Endothelial cell (in vitro differentiated cells): ENCODE data around the gene ANO10. TPM values are rescaled to one million over a fixed set of nuclear protein-coding genes. Genes with fewer than 3 reads are reported as not detected.

Experiments used
- DNase-seq: peaks from one replicate; pipeline ENCODE4 v3.0.0; 2021; ENCODE audit warnings: low spot score
- H3K27ac Mint-ChIP-seq: one replicate; pipeline ENCODE4 v1.8.0; 2021; ENCODE audit warnings: mixed read lengths, inconsistent platforms; ENCODE audit not compliant: unreplicated experiment
- H3K27me3 Mint-ChIP-seq: one replicate; pipeline ENCODE4 v1.8.0; 2021; ENCODE audit warnings: mild to moderate bottlenecking, moderate library complexity, mixed read lengths, inconsistent platforms; ENCODE audit not compliant: unreplicated experiment
- H3K36me3 Mint-ChIP-seq: one replicate; pipeline ENCODE4 v1.8.0; 2021; ENCODE audit warnings: mild to moderate bottlenecking, low read depth, mixed read lengths, inconsistent platforms; ENCODE audit not compliant: unreplicated experiment
- H3K4me1 Mint-ChIP-seq: one replicate; pipeline ENCODE4 v1.8.0; 2021; ENCODE audit warnings: mild to moderate bottlenecking, mixed read lengths, inconsistent platforms; ENCODE audit not compliant: unreplicated experiment
- H3K4me3 Mint-ChIP-seq: one replicate; pipeline ENCODE4 v1.8.0; 2021; ENCODE audit warnings: mild to moderate bottlenecking, mixed read lengths, inconsistent platforms; ENCODE audit not compliant: unreplicated experiment
- H3K9me3 Mint-ChIP-seq: one replicate; pipeline ENCODE4 v1.8.0; 2021; ENCODE audit warnings: mixed read lengths, inconsistent platforms; ENCODE audit not compliant: unreplicated experiment
- CTCF ChIP-seq: fragments of 200-600 bp; sonication (generic); IDR thresholded peaks from one replicate; pipeline ENCODE4 v1.5.0; 2021; ENCODE audit warnings: antibody characterized with exemption; ENCODE audit not compliant: unreplicated experiment
- total RNA-seq: library from RNA; stranded (reverse); fragmentation: NEBNext Ultra II Directional; extraction: Animal tissue kit (Norgen Biotek cat#: 25700); gene quantifications from one replicate; pipeline ENCODE4 v1.2.1, GENCODE V29; 2021; ENCODE audit not compliant: unreplicated experiment

Gene ANO10
- total RNA-seq, 1 donor from 2014 or later: 112 TPM

GRCh38 chr3:43323541-43323940 lies 298.3 kb downstream of the ANO10 start:
- H3K36me3 Mint-ChIP-seq: peaks cover 33% of the 10 kb centered on the region
- H3K4me3 Mint-ChIP-seq: no peak overlapping the region
- DNase-seq: no peak
- H3K27ac Mint-ChIP-seq: no peak overlapping the region
- no peak for TF ChIP-seq CTCF
- H3K27me3 Mint-ChIP-seq: no peaks in the 10 kb centered on the region
- H3K4me1 Mint-ChIP-seq: peaks cover 44% of the 10 kb centered on the region
- no peaks in the 10 kb centered on the region for H3K9me3 Mint-ChIP-seq

- Mint-ChIP-seq H3K4me3 (no peak overlapping the region), H3K9me3 (no peaks in the 10 kb centered on the region), H3K27me3 (peaks cover 9% of the 10 kb centered on the region), H3K4me1 (peaks cover 41% of the 10 kb centered on the region), H3K27ac (no peak overlapping the region), H3K36me3 (peaks cover 39% of the 10 kb centered on the region)
- TF ChIP-seq CTCF: no peak
- DNase-seq: no peak
Measured at GRCh38 chr3:43320288-43320687, 301.5 kb downstream of the ANO10 start.

- peaks cover 39% of the 10 kb centered on the region for H3K36me3 Mint-ChIP-seq
- H3K9me3 Mint-ChIP-seq: no peaks in the 10 kb centered on the region
- no peak for DNase-seq
- H3K4me1 Mint-ChIP-seq: peaks cover 44% of the 10 kb centered on the region
- H3K4me3 Mint-ChIP-seq: peak overlapping the region; percentile 45
- H3K27me3 Mint-ChIP-seq: peaks cover 9% of the 10 kb centered on the region
- H3K27ac Mint-ChIP-seq: no peak overlapping the region
- no peak for TF ChIP-seq CTCF
Measured at GRCh38 chr3:43319794-43320193, 302.0 kb downstream of the ANO10 start.

GRCh38 chr3:43319376-43319775 lies 302.4 kb downstream of the ANO10 start:
- H3K9me3 Mint-ChIP-seq: no peaks in the 10 kb centered on the region
- no peak overlapping the region for H3K4me3 Mint-ChIP-seq
- H3K27me3 Mint-ChIP-seq: peaks cover 9% of the 10 kb centered on the region
- DNase-seq: no peak
- no peak overlapping the region for H3K27ac Mint-ChIP-seq
- no peak for TF ChIP-seq CTCF
- peaks cover 46% of the 10 kb centered on the region for H3K4me1 Mint-ChIP-seq
- H3K36me3 Mint-ChIP-seq: peaks cover 39% of the 10 kb centered on the region

- no peak for TF ChIP-seq CTCF
- Mint-ChIP-seq H3K27ac (peak overlapping the region; percentile 86), H3K27me3 (peaks cover 10% of the 10 kb centered on the region), H3K36me3 (peaks cover 38% of the 10 kb centered on the region), H3K9me3 (no peaks in the 10 kb centered on the region), H3K4me3 (peak overlapping the region; percentile 17), H3K4me1 (peaks cover 46% of the 10 kb centered on the region)
- DNase-seq: no peak
Measured at GRCh38 chr3:43317461-43318316, 304.1 kb downstream of the ANO10 start.
